K562 (cell line): ENCODE measurements around the gene PLA2G15. TPM values are rescaled to one million over a fixed set of nuclear protein-coding genes. Genes with fewer than 3 reads are reported as not detected.

Experiments
- ELF1 ChIP-seq: fragments of 200-800 bp; sonication (Bioruptor generic); IDR thresholded peaks from 2 replicates; pipeline ENCODE4 v1.6.1; 2016; ENCODE audit warnings: missing genetic modification characterization, missing compliant biosample characterization
- HMBOX1 ChIP-seq: sonication (generic); IDR thresholded peaks from 2 replicates; pipeline ENCODE4 v1.6.1; 2016
- HMG20B ChIP-seq: fragments of 250-450 bp; sonication (Bioruptor Pico); IDR thresholded peaks from 2 replicates; pipeline ENCODE4 v1.5.0; 2021; ENCODE audit warnings: mild to moderate bottlenecking
- HNRNPL ChIP-seq: fragments of 200-400 bp; formaldehyde crosslinking; IDR thresholded peaks from 2 replicates; pipeline ENCODE4 v1.6.1; 2017; ENCODE audit warnings: low read depth, mild to moderate bottlenecking, low read length
- L3MBTL2 ChIP-seq: fragments of 450-650 bp; IDR thresholded peaks from 2 replicates; pipeline ENCODE4 v1.6.1; 2016; ENCODE audit warnings: mild to moderate bottlenecking, moderate library complexity
- MAZ ChIP-seq, 2 experiments: fragments of 450-650 bp in 1 of 2; sonication (generic) in 1 of 2; formaldehyde crosslinking; IDR thresholded peaks in 1 of 2; conservative IDR thresholded peaks in 1 of 2; 2 replicates each; pipeline versions ENCODE4 v1.4.0 to v1.5.0; 2020; ENCODE audit warnings: mild to moderate bottlenecking in 1 of 2, missing genetic modification reagents in 1 of 2
- NONO ChIP-seq, 2 experiments: fragments of 200-400 bp in 1 of 2; fragments of 450-650 bp in 1 of 2; formaldehyde crosslinking in 1 of 2; IDR thresholded peaks; 2 replicates each; pipeline ENCODE4 v1.6.1; 2017; ENCODE audit warnings: low read depth in 2 of 2, mild to moderate bottlenecking in 2 of 2, moderate library complexity in 2 of 2, low read length in 1 of 2
- TSHZ1 ChIP-seq: fragments of 250-450 bp; sonication (Bioruptor Pico); IDR thresholded peaks from 2 replicates; pipeline ENCODE4 v1.4.0; 2020; ENCODE audit warnings: mild to moderate bottlenecking, moderate library complexity
- ZFP36 ChIP-seq: fragments of 150-350 bp; IDR thresholded peaks from 2 replicates; pipeline ENCODE4 v1.6.1; 2018; ENCODE audit warnings: low read length, low read depth; ENCODE audit not compliant: partially characterized antibody
- ZNF23 ChIP-seq: fragments of 250-450 bp; sonication (Bioruptor Pico); IDR thresholded peaks from 2 replicates; pipeline ENCODE4 v1.4.0; 2020; ENCODE audit warnings: mild to moderate bottlenecking
- ZNF232 ChIP-seq: sonication (generic); formaldehyde crosslinking; IDR thresholded peaks from 2 replicates; pipeline ENCODE4 v1.8.0; 2022; ENCODE audit warnings: mild to moderate bottlenecking, missing genetic modification reagents
- ZNF311 ChIP-seq: fragments of 250-450 bp; sonication (Bioruptor Pico); IDR thresholded peaks from 2 replicates; pipeline ENCODE4 v1.4.0; 2020; ENCODE audit warnings: mild to moderate bottlenecking, moderate library complexity
- ZNF695 ChIP-seq: fragments of 450-650 bp; formaldehyde crosslinking; IDR thresholded peaks from 2 replicates; pipeline ENCODE4 v1.4.0; 2020; ENCODE audit warnings: mild to moderate bottlenecking, moderate library complexity
- ZNF717 ChIP-seq: fragments of 250-450 bp; sonication (Bioruptor Pico); IDR thresholded peaks from 2 replicates; pipeline ENCODE4 v1.5.0; 2021
- polyA plus RNA-seq, 8 experiments: library from polyadenylated mRNA; depleted of rRNA in 4 of 8; stranded (reverse) in 5 of 8; unstranded in 3 of 8; fragments of >200 nt; fragmentation: Nextera tagmentation in 2 of 8; fragmentation: Illumina TruSeq in 1 of 8; extraction: Ambion mirVana in 2 of 8; extraction: Trizol in 1 of 8; gene quantifications; 2 replicates each; pipeline versions ENCODE4 v1.2.1 to v1.2.3, GENCODE V29; 2011 to 2014; ENCODE audit warnings: inconsistent platforms in 1 of 8, missing spikeins in 1 of 8
- total RNA-seq, 7 experiments: library from RNA; depleted of rRNA in 6 of 7; stranded (reverse); fragments of >200 nt in 6 of 7; fragmentation: Illumina TruSeq in 2 of 7; extraction: Trizol in 2 of 7; gene quantifications; 2 replicates each; pipeline versions ENCODE4 v1.2.1 to v1.2.3, GENCODE V29; 2011 to 2021; ENCODE audit warnings: low replicate concordance in 1 of 7

PLA2G15 gene
- total and polyA plus RNA-seq, 9 of the 15 experiments (the other 6 are each of a cell fraction or from before 2014, with no cell fraction given): 0.42 to 8.6 (median 4.8) TPM

GRCh38 chr16:68264128-68265077 is 19.2 kb downstream of the PLA2G15 start, which contains the start of gene SLC7A6 (continued):
- TF ChIP-seq HMBOX1: no peak
- TF ChIP-seq ZNF232 (CRISPR knock-in tag): peak; percentile 71; the same call in 1 of the 2 replicates
- no peak for TF ChIP-seq HMG20B
- TF ChIP-seq ZNF717 (CRISPR knock-in tag): no peak
- 0 out of 2 replicates have a peak, but pooled peaks have one; percentile 26 for TF ChIP-seq HNRNPL
- TF ChIP-seq ZNF695: no peak
- TF ChIP-seq ELF1 (tag): peak; percentile 87
- no peak for TF ChIP-seq TSHZ1 (CRISPR knock-in tag)
- TF ChIP-seq ZNF23 (CRISPR knock-in tag): no peak
- peak; percentile 88 to 90 for TF ChIP-seq MAZ (CRISPR knock-in tag; conservative IDR thresholded peaks at IDR 0.05 in 1 of 2, IDR thresholded peaks at IDR 0.05 in 1 of 2)
- peak; percentile 59 to 94 for TF ChIP-seq NONO (IDR thresholded peaks at IDR 0.05; ENCODE audit: low read depth in 2 of 2, low read length in 1 of 2)
- TF ChIP-seq L3MBTL2: peak; percentile 82
- no peak for TF ChIP-seq ZNF311 (CRISPR knock-in tag)
- TF ChIP-seq ZFP36: no peak
